Activated T-cell treated with anti-CD3 and anti-CD28 coated beads, Interleukin-2, amount 50 U/mL, for 1 hour (primary cell): Measurements from ENCODE around the gene LSS.
"Not testable (repeated sequence)": the region's sequence is repeated elsewhere in the genome, so short reads cannot be mapped to it uniquely, and the experiment has no call there.

Source experiments
- DNase-seq: peaks from one replicate; pipeline ENCODE4 v3.0.0-alpha.2; 2020

The LSS gene

GRCh38 chr21:46245213-46245915 lies 16.8 kb upstream of the LSS start:
- no peak for DNase-seq

- DNase-seq = no peak
Measured at GRCh38 chr21:46244602-46245001, 16.0 kb upstream of the LSS start.

DNA sequence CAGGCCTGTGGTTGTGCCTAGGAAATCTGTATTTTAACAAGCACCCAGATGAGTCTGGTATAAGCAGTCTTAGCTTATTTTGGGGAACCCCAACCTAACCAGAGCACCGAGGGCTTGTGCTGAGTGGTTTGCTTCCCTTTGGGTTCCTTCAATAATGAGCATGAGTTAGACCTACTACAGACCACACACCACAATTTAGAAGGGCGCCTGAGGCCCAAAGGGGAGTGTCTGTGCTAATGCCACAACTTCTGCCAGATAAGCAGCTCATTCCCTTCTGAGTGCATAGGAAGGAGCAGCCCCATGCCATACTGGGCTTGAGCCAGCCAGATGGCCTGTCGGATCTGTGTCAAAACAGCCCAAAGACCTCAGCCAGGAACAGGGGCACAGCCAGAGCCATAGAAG lies 15.4 kb upstream of the LSS start:
- DNase-seq = no peak

DNA sequence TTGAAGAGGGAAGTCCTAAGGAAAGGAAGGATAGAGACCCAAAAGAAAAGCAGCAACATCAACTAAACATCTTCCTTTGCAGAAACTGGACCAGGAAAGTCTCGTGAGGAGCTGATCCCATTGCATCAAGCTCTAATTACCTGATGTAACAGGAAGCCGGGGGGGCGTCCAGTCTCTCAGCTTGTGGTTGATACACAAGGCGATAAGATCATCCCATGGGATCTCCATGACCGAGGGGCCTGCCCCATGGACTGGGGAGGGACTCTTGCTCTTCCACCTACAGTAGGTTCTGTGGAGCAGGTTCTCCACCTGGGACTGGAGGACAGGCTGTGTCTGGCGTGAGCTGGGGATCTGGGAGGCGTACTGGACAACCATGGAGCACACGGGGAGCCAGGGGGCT lies 14.8 kb upstream of the LSS start:
- DNase-seq = no peak

GRCh38 chr21:46241577-46241976 lies 13.0 kb upstream of the LSS start:
- not testable (repeated sequence) for DNase-seq

- DNase-seq = no peak
Measured at GRCh38 chr21:46239817-46240325, 11.3 kb upstream of the LSS start.

DNA sequence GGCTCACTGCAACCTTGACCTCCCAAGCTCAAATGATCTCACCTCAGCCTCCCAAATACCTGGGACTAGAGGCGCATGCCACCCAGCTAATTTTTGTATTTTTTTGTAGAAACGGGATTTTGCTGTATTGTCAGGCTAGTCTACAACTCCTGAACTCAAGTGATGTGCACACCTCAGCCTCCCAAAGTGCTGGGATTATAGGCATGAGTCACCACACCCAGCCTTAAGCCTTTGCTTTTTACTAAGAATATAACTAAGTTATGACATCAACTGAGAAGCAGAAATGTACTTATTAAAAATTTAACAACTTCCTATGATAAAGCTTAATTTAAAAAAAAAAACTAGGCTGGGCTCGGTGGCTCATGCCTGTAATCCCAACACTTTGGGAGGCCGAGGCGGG lies 8.9 kb upstream of the LSS start:
- no peak for DNase-seq

- no peak for DNase-seq
Measured at GRCh38 chr21:46234436-46234950, 5.9 kb upstream of the LSS start.

DNA sequence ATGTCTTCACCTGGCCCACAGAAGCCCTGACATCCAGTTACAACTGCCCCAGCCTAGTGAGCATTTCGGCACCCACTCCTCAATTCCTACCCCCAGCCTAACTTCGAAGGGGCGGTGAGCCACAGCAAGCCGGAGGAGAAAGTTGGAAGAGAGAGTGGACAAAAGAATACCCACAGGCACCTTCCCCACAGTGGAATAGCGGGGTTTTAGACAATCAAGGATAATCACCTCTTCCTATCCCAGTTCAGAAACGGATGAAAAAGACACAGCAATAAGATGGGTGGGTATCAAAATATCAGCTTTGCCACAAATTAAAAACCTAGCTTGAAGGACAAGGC lies 1.3 kb upstream of the LSS start:
- no peak for DNase-seq

GRCh38 chr21:46229133-46229922 lies 754 bp upstream of the LSS start:
- peak; percentile 25 for DNase-seq

- DNase-seq = no peak
Measured at GRCh38 chr21:46227811-46228344, 696 bp downstream of the LSS start.

DNA sequence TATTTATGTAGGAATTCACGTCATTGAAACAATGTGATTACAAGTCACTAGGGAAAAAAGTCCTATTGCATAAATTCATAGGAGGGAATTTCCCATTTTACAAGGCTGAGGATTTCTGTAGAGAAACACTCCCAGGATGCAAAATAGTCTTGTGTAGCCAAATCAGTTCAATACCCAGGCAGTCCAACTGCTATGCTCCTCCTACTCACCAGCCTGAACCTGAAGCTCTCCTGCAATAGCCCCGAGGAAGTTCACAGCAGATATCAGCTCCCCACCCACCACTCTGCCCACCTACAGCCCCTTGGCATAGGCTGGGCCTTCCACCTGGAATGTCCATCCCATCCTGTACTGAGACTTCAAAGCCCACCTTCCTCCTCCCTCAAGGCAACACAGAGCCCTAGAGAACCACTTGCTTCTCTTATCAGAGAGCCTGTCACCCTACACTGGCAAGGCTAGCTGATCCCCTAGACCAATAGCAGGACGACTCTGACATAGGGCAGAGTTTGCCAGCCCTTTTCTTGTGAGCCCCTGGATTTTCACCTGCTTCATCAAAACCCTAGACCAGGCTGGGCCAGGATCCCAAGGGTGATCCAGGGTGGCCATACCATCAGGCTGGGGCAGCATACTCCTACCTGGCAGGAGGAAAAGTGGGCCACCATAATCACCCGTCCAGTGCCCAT lies 1.5 kb downstream of the LSS start:
- no peak for DNase-seq

GRCh38 chr21:46226146-46226545 lies 2.4 kb downstream of the LSS start:
- no peak for DNase-seq

- not testable (repeated sequence) for DNase-seq
Measured at GRCh38 chr21:46223661-46224060, 4.9 kb downstream of the LSS start.

GRCh38 chr21:46223217-46223616 lies 5.4 kb downstream of the LSS start:
- no peak for DNase-seq

DNA sequence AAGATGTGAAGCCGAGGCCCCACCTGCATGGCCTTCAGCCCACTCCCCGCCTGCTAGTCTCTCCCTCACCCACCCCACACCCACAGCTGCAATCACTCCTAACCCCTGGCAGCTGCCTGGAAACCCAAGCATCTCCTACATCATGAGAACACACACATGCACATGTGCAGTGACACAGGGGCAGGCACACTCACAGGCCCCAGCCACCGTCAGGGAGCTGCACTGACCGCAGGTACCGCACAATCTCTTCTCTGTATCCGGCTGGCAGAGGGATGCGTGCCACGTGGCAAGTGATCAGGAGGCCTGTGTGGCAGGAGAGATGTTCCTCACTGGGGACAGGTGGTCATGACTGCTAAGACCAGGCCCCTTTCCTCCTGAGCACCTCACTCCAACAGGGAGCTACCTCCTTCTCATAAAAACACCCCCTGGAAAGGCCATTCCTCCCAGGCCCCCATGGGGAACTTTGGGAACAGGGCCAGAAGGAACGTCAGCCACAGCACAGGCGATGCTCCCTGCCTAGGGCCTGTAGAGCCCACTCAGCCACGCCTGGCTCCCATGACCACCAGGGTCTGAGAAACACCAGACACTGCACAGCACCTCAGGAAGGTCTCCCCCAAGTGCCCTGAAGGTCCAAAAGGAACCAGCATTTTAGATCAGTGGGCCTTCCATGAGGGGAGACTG lies 6.0 kb downstream of the LSS start:
- DNase-seq = no peak

DNA sequence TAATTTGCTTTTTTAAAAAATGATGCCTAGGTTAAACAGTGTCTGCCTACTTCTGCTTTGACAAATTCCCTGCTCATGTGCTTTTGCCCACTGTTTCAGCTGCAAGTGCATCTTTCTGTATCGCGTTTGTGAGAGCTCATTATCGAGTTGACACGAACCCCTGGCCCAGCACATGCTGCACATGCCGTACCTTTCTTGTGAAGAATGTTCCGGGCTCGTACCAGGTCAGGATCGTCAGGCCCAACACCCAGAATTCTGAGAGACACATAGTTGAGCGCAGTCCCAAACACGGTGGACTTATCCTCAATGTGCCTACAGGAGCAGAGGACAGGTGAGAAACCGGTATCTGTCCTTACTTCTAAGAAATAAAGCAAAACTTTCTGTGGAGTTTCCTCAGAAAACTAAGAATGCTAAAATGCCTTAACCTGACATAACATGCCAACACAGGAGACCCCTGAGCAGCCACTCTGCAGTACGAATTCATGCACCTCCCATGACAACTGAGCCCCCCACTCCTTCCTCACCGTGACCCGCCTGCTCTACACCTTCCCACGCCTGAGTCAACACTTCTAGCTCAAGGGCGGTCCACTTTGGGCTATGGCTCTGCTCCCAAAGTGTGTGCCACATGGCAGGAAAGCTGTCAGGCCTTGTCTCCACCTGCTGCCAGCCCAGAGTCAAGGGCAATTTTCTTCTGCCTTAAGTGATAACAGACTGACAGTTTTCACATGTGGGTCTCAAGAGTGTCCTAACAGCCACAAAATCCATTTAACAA lies 6.7 kb downstream of the LSS start:
- no peak for DNase-seq

- DNase-seq = no peak
Measured at GRCh38 chr21:46220847-46221246, 7.7 kb downstream of the LSS start.

DNA sequence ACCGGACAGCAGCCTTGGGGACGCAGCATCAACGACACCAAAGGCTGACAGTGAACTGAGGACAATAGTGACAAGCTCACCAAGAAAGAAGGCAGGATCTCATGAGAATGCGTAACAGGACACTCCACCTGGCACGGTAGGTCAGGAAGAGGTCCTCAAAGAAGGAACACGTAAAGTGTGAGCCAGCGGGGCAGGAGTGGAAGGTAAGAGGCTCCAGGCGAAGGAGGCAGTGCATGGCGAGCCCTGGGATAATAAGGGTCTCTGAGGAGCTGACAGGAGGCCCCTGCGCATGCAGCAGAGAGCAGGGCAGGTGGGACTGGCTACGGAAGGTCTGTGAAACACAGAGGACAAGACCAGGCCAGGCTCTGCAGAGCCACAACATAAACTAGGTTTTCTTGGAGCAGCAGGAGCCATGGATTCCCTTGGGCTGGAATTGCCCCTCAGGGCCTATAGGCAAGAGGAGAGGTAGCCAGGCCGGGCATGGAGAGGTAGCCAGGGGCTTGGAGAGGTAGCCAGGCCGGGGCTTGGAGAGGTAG lies 8.2 kb downstream of the LSS start:
- no peak for DNase-seq

- no peak for DNase-seq
Measured at GRCh38 chr21:46219591-46220239, 8.9 kb downstream of the LSS start.
